K562 (cell line): ENCODE results near the gene ALDH16A1. TPM values are rescaled to one million over a fixed set of nuclear protein-coding genes. Genes with fewer than 3 reads are reported as not detected.

Experiments used
- ATAC-seq: fragments of 200-7000 bp; cut with Tn5 transposase; 3 replicates; pipeline ENCODE4 v1.9.1; 2020; ENCODE audit warnings: moderate library complexity
- BruUV-seq: library from RNA; stranded (reverse); fragments of 400-500 nt; replicated peaks from 2 replicates; lab custom pipeline; 2021; lab: Mats Ljungman, UMichigan
- CTCF ChIA-PET: fragments of 300-600 bp; formaldehyde crosslinking; extraction: SDS; loops from one replicate; lab custom pipeline; 2021; ENCODE audit warnings: low intra/inter-chr PET ratio; lab: Yijun Ruan, JAX
- POLR2A ChIA-PET: fragments of 300-600, 350-650 bp; sonication (Branson Sonifier 250); formaldehyde crosslinking; extraction: SDS; loops from one replicate; lab custom pipeline; 2021; ENCODE audit warnings: antibody characterized with exemption, inconsistent platforms; lab: Yijun Ruan, JAX
- DNase-seq, 4 experiments: peaks; one replicate each; pipeline versions ENCODE4 v3.0.0 to v3.0.0-alpha.2; 2011 to 2018; ENCODE audit warnings: low spot score in 3 of 4, mixed read lengths in 3 of 4; ENCODE audit errors: extremely low read depth in 1 of 4
- FAIRE-seq: peaks from 2 replicates; lab custom pipeline; 2011; peaks lifted over from hg19 to GRCh38; lab: Jason Lieb, UNC
- H2AFZ ChIP-seq: 2 replicates; pipeline ENCODE4 v1.6.0; 2011; ENCODE audit warnings: low read depth, low read length, control low read depth, inconsistent platforms
- H3K27ac ChIP-seq: fragments of 200-600 bp; 3 replicates; pipeline ENCODE4 v1.8.0; 2011; ENCODE audit warnings: low read depth, mild to moderate bottlenecking, control low read depth, inconsistent platforms, low read length, moderate library complexity, mixed read lengths; ENCODE audit errors: extremely low read depth
- H3K27me3 ChIP-seq, 2 experiments: fragments of 300-600 bp in 1 of 2; 2 replicates in 1 of 2; 3 replicates in 1 of 2; pipeline versions ENCODE4 v1.6.0 to v1.8.0; 2011; ENCODE audit warnings: inconsistent platforms in 2 of 2, low read length in 2 of 2, mild to moderate bottlenecking in 1 of 2, mixed read lengths in 1 of 2, moderate library complexity in 1 of 2; ENCODE audit not compliant: control insufficient read depth in 2 of 2, insufficient read depth in 2 of 2
- H3K36me3 ChIP-seq: fragments of 300-600 bp; 3 replicates; pipeline ENCODE4 v1.8.0; 2011; ENCODE audit warnings: mild to moderate bottlenecking, low read length, inconsistent platforms; ENCODE audit not compliant: control insufficient read depth, insufficient read depth
- H3K4me1 ChIP-seq, 2 experiments: fragments of 200-600 bp in 1 of 2; replicated peaks in 1 of 2; 2 replicates in 1 of 2; 3 replicates in 1 of 2; pipeline versions ENCODE4 v1.5.1 to v1.8.0; 2011; ENCODE audit warnings: inconsistent platforms in 2 of 2, low read length in 2 of 2, mild to moderate bottlenecking in 1 of 2, mixed read lengths in 1 of 2, moderate library complexity in 1 of 2; ENCODE audit not compliant: control insufficient read depth in 2 of 2, insufficient read depth in 2 of 2
- H3K4me2 ChIP-seq: 2 replicates; pipeline ENCODE4 v1.6.1; 2011; ENCODE audit warnings: low read length, control low read depth, inconsistent platforms, mixed read lengths; ENCODE audit not compliant: insufficient read depth
- H3K4me3 ChIP-seq: fragments of 200-600 bp; sonication (generic), shearing (Covaris generic); 2 replicates; pipeline ENCODE4 v1.5.1; 2016; ENCODE audit warnings: control low read depth, inconsistent platforms
- H3K79me2 ChIP-seq: fragments of 200-600 bp; 3 replicates; pipeline ENCODE4 v1.8.0; 2011; ENCODE audit warnings: low read length, inconsistent platforms; ENCODE audit not compliant: control insufficient read depth, insufficient read depth
- H3K9ac ChIP-seq, 2 experiments: 2 replicates each; pipeline versions ENCODE4 v1.6.0 to v1.6.1; 2011; ENCODE audit warnings: low read depth in 2 of 2, low read length in 2 of 2, control low read depth in 1 of 2, inconsistent platforms in 1 of 2, mild to moderate bottlenecking in 1 of 2, mixed read lengths in 1 of 2; ENCODE audit not compliant: insufficient read depth in 1 of 2
- H3K9me1 ChIP-seq: one replicate; pipeline ENCODE4 v1.6.0; 2011; ENCODE audit warnings: inconsistent platforms, mild to moderate bottlenecking, low read length, moderate library complexity; ENCODE audit not compliant: control insufficient read depth, insufficient read depth
- H3K9me3 ChIP-seq: replicated peaks from 2 replicates; pipeline ENCODE4 v1.5.1; 2011; ENCODE audit warnings: low read depth, low read length, inconsistent platforms; ENCODE audit not compliant: control insufficient read depth, insufficient read depth
- H4K20me1 ChIP-seq: replicated peaks from 2 replicates; pipeline ENCODE4 v1.6.1; 2011; ENCODE audit warnings: low read length, inconsistent platforms, mixed read lengths; ENCODE audit not compliant: control insufficient read depth, insufficient read depth
- BCL6 ChIP-seq: fragments of 250-450 bp; sonication (Bioruptor Pico); IDR thresholded peaks from 2 replicates; pipeline ENCODE4 v1.4.0; 2020
- CHCHD3 ChIP-seq: fragments of 250-450 bp; sonication (Bioruptor Pico); IDR thresholded peaks from 2 replicates; pipeline ENCODE4 v2.1.2; 2022; ENCODE audit warnings: mild to moderate bottlenecking
- CHD4 ChIP-seq: fragments of 200-600 bp; sonication (generic); IDR thresholded peaks from 3 replicates; pipeline ENCODE4 v1.6.1; 2012; ENCODE audit warnings: low read depth, mild to moderate bottlenecking, mixed read lengths, low read length, inconsistent platforms; ENCODE audit not compliant: insufficient read depth, insufficient replicate concordance, poor library complexity, severe bottlenecking
- FOXP1 ChIP-seq: sonication (generic); formaldehyde crosslinking; IDR thresholded peaks from 2 replicates; pipeline ENCODE4 v1.8.0; 2022; ENCODE audit warnings: mild to moderate bottlenecking, missing genetic modification reagents
- FUS ChIP-seq: fragments of 200-400 bp; formaldehyde crosslinking; optimal IDR thresholded peaks from 2 replicates; pipeline ENCODE3; 2017; ENCODE audit warnings: low read depth, low read length
- MAZ ChIP-seq, 2 experiments: fragments of 450-650 bp in 1 of 2; sonication (generic) in 1 of 2; formaldehyde crosslinking; IDR thresholded peaks in 1 of 2; conservative IDR thresholded peaks in 1 of 2; 2 replicates each; pipeline versions ENCODE4 v1.4.0 to v1.5.0; 2020; ENCODE audit warnings: mild to moderate bottlenecking in 1 of 2, missing genetic modification reagents in 1 of 2
- NKRF ChIP-seq: fragments of 450-650 bp; IDR thresholded peaks from 2 replicates; pipeline ENCODE4 v1.6.1; 2016; ENCODE audit warnings: borderline replicate concordance
- POLR2G ChIP-seq: fragments of 200-400 bp; formaldehyde crosslinking; IDR thresholded peaks from 2 replicates; pipeline ENCODE4 v1.6.1; 2017; ENCODE audit warnings: low read depth, mild to moderate bottlenecking, antibody characterized with exemption, low read length, moderate library complexity
- PTBP1 ChIP-seq: fragments of 200-400 bp; formaldehyde crosslinking; IDR thresholded peaks from 2 replicates; pipeline ENCODE4 v1.6.1; 2017; ENCODE audit warnings: low read depth, low read length
- SIN3A ChIP-seq, 2 experiments: fragments of 150-350 bp in 1 of 2; IDR thresholded peaks; 2 replicates each; pipeline ENCODE4 v1.6.1; 2011 to 2016; ENCODE audit warnings: borderline replicate concordance in 2 of 2, low read depth in 2 of 2, low read length in 2 of 2, mild to moderate bottlenecking in 2 of 2, moderate library complexity in 2 of 2; ENCODE audit not compliant: control insufficient read depth in 1 of 2
- SRF ChIP-seq, 2 experiments: fragments of 250-450, 450-650 bp in 1 of 2; sonication (Bioruptor Pico) in 1 of 2; sonication (generic) in 1 of 2; formaldehyde crosslinking; IDR thresholded peaks; 2 replicates each; pipeline versions ENCODE4 v1.5.0 to v1.5.1; 2020 to 2022; ENCODE audit warnings: mild to moderate bottlenecking in 1 of 2, missing genetic modification reagents in 1 of 2
- ZNF707 ChIP-seq: fragments of 250-450 bp; sonication (Bioruptor Pico); conservative IDR thresholded peaks from 2 replicates; pipeline ENCODE4 v1.8.0; 2022; ENCODE audit warnings: inconsistent platforms, mild to moderate bottlenecking, moderate library complexity
- WGBS: fragments of 100-300 bp; shearing (Covaris generic); methylation state at CpG from one replicate; pipeline ENCODE4 v1.1.6; 2016; ENCODE audit warnings: low coverage, mixed read lengths; ENCODE audit not compliant: insufficient coverage; ENCODE audit errors: missing lambda C conversion rate; 5-methylcytosine and 5-hydroxymethylcytosine counted together
- in situ Hi-C: fragments of 300-500 bp; cut with MboI; formaldehyde crosslinking; loops from 4 replicates; pipeline ENCODE4 v1.15.0; 2018; ENCODE audit warnings: inconsistent platforms, mixed read lengths
- intact Hi-C: fragments of 100-400 bp; cut with micrococcal nuclease; formaldehyde crosslinking; loops from 2 replicates; pipeline ENCODE4 v1.14.2; 2022
- polyA plus RNA-seq, 8 experiments: library from polyadenylated mRNA; depleted of rRNA in 4 of 8; stranded (reverse) in 5 of 8; unstranded in 3 of 8; fragments of >200 nt; fragmentation: Nextera tagmentation in 2 of 8; fragmentation: Illumina TruSeq in 1 of 8; extraction: Ambion mirVana in 2 of 8; extraction: Trizol in 1 of 8; gene quantifications; 2 replicates each; pipeline versions ENCODE4 v1.2.1 to v1.2.3, GENCODE V29; 2011 to 2014; ENCODE audit warnings: inconsistent platforms in 1 of 8, missing spikeins in 1 of 8
- total RNA-seq, 7 experiments: library from RNA; depleted of rRNA in 6 of 7; stranded (reverse); fragments of >200 nt in 6 of 7; fragmentation: Illumina TruSeq in 2 of 7; extraction: Trizol in 2 of 7; gene quantifications; 2 replicates each; pipeline versions ENCODE4 v1.2.1 to v1.2.3, GENCODE V29; 2011 to 2021; ENCODE audit warnings: low replicate concordance in 1 of 7
- TF ChIP-seq, protein P1 (sequence below), 2 experiments: fragments of 150-350 bp in 1 of 2; IDR thresholded peaks; 2 replicates each; pipeline ENCODE4 v1.6.1; 2012 to 2016; ENCODE audit warnings: low read depth in 2 of 2, low read length in 2 of 2, mild to moderate bottlenecking in 1 of 2, moderate library complexity in 1 of 2

ALDH16A1 gene
- total and polyA plus RNA-seq, 9 of the 15 experiments (the other 6 are each of a cell fraction or from before 2014, with no cell fraction given) = 2.2 to 52.2 (median 7.6) TPM

DNA sequence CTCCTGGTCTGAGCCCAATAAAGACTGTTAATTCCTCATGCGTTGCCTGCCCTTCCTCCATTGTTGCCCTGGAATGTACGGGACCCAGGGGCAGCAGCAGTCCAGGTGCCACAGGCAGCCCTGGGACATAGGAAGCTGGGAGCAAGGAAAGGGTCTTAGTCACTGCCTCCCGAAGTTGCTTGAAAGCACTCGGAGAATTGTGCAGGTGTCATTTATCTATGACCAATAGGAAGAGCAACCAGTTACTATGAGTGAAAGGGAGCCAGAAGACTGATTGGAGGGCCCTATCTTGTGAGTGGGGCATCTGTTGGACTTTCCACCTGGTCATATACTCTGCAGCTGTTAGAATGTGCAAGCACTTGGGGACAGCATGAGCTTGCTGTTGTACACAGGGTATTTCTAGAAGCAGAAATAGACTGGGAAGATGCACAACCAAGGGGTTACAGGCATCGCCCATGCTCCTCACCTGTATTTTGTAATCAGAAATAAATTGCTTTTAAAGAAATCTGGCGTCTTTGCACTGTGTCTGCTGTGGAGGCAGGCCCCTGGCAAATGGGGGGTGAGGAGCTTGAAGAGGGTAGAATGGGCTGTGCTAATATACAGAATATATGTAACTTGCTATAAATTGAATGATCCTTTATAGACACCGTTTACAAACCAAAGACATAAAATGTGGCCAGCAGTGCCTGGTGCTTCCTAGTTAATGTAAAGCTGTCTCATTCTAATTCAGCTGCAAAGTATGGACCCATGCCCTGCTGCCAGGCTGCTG lies 39.0 kb downstream of the ALDH16A1 start:
- Histone ChIP-seq H3K9me3 (no peaks in the 10 kb centered on the region), H3K9ac (peak overlapping the region in 1 of 2 experiments; percentile 77; a peak in 1 of 4 replicates), H3K27ac (peak overlapping the region; percentile 42; the same call in 1 of the 3 replicates), H3K4me2 (no peak overlapping the region), H3K36me3 (peaks cover 58% of the 10 kb centered on the region), H3K4me3 (no peak overlapping the region), H3K27me3 (no peaks in the 10 kb centered on the region), H3K9me1 (no peaks in the 10 kb centered on the region), H4K20me1 (peaks cover 30% of the 10 kb centered on the region), H2AFZ (no peak overlapping the region), H3K79me2 (peaks cover 53% of the 10 kb centered on the region), H3K4me1 (peaks cover 15 to 23% of the 10 kb centered on the region in 2 experiments; a peak in 3 of 5 replicates)
- intact Hi-C loops (no loop called here), in situ Hi-C loops (loop anchor here (10.0 kb wide), 1 partner anchor 383 kb away; the partner anchor contains the start of genes AKT1S1 and TBC1D17)
- ATAC-seq (no peak), DNase-seq (no peak), FAIRE-seq (no peak)
- CTCF ChIA-PET = no interaction called here
- POLR2A ChIA-PET = interaction anchor here (0.6 to 1.4 kb wide), 7 partner anchors 9 to 193 kb away, joined by 3 to 5 read pairs (median 3); no protein-coding TSS in a partner anchor
- WGBS = 68% methylated on average over 7 of the region's 7 CpGs
- no TSS peak for BruUV-seq
- TF ChIP-seq PTBP1 = 0 out of 2 replicates have a peak, but pooled peaks have one; percentile 16
- no peak for TF ChIP-seq CHD4
- 0 out of 2 replicates have a peak, but pooled peaks have one; percentile 65 for TF ChIP-seq CHCHD3
- no peak for TF ChIP-seq NKRF
- 0 out of 4 replicates have a peak, but pooled peaks of 1 of the 2 experiments have one; percentile 6 for TF ChIP-seq MAZ (CRISPR knock-in tag; conservative IDR thresholded peaks at IDR 0.05 in 1 of 2, IDR thresholded peaks at IDR 0.05 in 1 of 2)
- 0 out of 4 replicates have a peak, but pooled peaks of 1 of the 2 experiments have one; percentile 25 for TF ChIP-seq SRF (CRISPR knock-in tag; IDR thresholded peaks at IDR 0.05)
- TF ChIP-seq BCL6 = peak; percentile 8; the same call in 1 of the 2 replicates
- TF ChIP-seq SIN3A (IDR thresholded peaks at IDR 0.05; ENCODE audit: borderline replicate concordance in 2 of 2, control insufficient read depth in 1 of 2, low read depth in 2 of 2, low read length in 2 of 2) = peak in 1 of 2 experiments; percentile 32; a peak in 1 of 4 replicates
- peak; percentile 80 for TF ChIP-seq FUS
- 0 out of 2 replicates have a peak, but pooled peaks have one; percentile 19 for TF ChIP-seq FOXP1 (CRISPR knock-in tag)
- TF ChIP-seq, protein P1, sequence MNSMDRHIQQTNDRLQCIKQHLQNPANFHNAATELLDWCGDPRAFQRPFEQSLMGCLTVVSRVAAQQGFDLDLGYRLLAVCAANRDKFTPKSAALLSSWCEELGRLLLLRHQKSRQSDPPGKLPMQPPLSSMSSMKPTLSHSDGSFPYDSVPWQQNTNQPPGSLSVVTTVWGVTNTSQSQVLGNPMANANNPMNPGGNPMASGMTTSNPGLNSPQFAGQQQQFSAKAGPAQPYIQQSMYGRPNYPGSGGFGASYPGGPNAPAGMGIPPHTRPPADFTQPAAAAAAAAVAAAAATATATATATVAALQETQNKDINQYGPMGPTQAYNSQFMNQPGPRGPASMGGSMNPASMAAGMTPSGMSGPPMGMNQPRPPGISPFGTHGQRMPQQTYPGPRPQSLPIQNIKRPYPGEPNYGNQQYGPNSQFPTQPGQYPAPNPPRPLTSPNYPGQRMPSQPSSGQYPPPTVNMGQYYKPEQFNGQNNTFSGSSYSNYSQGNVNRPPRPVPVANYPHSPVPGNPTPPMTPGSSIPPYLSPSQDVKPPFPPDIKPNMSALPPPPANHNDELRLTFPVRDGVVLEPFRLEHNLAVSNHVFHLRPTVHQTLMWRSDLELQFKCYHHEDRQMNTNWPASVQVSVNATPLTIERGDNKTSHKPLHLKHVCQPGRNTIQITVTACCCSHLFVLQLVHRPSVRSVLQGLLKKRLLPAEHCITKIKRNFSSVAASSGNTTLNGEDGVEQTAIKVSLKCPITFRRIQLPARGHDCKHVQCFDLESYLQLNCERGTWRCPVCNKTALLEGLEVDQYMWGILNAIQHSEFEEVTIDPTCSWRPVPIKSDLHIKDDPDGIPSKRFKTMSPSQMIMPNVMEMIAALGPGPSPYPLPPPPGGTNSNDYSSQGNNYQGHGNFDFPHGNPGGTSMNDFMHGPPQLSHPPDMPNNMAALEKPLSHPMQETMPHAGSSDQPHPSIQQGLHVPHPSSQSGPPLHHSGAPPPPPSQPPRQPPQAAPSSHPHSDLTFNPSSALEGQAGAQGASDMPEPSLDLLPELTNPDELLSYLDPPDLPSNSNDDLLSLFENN (IDR thresholded peaks at IDR 0.05; ENCODE audit: low read depth in 2 of 2, low read length in 2 of 2) = peak in 1 of 2 experiments; percentile 29; a peak in 1 of 4 replicates
- TF ChIP-seq POLR2G = peak; percentile 46; the same call in 1 of the 2 replicates
- TF ChIP-seq ZNF707 (CRISPR knock-in tag) = no peak
